RCC 7860 (cell line): ENCODE data around the gene C11orf71.

Experiments
- DNase-seq: peaks from one replicate; pipeline ENCODE4 v3.0.0-alpha.2; 2015; ENCODE audit warnings: low spot score
- FAIRE-seq: peaks from 2 replicates; lab custom pipeline; 2012; peaks lifted over from hg19 to GRCh38; lab: Jason Lieb, UNC

The C11orf71 gene

GRCh38 chr11:114362958-114363357 is 37.4 kb downstream of the C11orf71 start:
- DNase-seq, result no peak
- no peak for FAIRE-seq

- FAIRE-seq (no peak), DNase-seq (no peak)
Measured at GRCh38 chr11:114362326-114362725, 38.0 kb downstream of the C11orf71 start.

- FAIRE-seq (no peak), DNase-seq (no peak)
Measured at GRCh38 chr11:114359342-114359741, 41.0 kb downstream of the C11orf71 start.

- FAIRE-seq (no peak), DNase-seq (peak; percentile 48)
Measured at GRCh38 chr11:114358716-114359115, 41.6 kb downstream of the C11orf71 start.

GRCh38 chr11:114354076-114354475 is 46.2 kb downstream of the C11orf71 start:
- peak; percentile 91 for DNase-seq
- peak; percentile 87 for FAIRE-seq

GRCh38 chr11:114353443-114353842 is 46.9 kb downstream of the C11orf71 start:
- DNase-seq (peak; percentile 19), FAIRE-seq (no peak)

- DNase-seq, result no peak
- FAIRE-seq, result no peak
Measured at GRCh38 chr11:114350022-114350421, 50.3 kb downstream of the C11orf71 start.
